Osteocyte (in vitro differentiated cells): ENCODE data around the gene GNAL. TPM values are rescaled to one million over a fixed set of nuclear protein-coding genes. Genes with fewer than 3 reads are reported as not detected.
A peak's percentile ranks its signal among the peaks of the same experiment; 100 is the strongest.

Experiments used
- DNase-seq: peaks from one replicate; pipeline ENCODE4 v3.0.0; 2021; ENCODE audit warnings: mixed read lengths; ENCODE audit not compliant: unreplicated experiment; ENCODE audit errors: extremely low spot score
- H3K27ac Mint-ChIP-seq: one replicate; pipeline ENCODE4 v1.8.0; 2021; ENCODE audit warnings: mild to moderate bottlenecking, mixed read lengths; ENCODE audit not compliant: unreplicated experiment
- H3K27me3 Mint-ChIP-seq: one replicate; pipeline ENCODE4 v1.8.0; 2021; ENCODE audit warnings: mixed read lengths; ENCODE audit not compliant: unreplicated experiment
- H3K36me3 Mint-ChIP-seq: one replicate; pipeline ENCODE4 v1.8.0; 2021; ENCODE audit warnings: mixed read lengths; ENCODE audit not compliant: unreplicated experiment
- H3K4me1 Mint-ChIP-seq: one replicate; pipeline ENCODE4 v1.8.0; 2021; ENCODE audit warnings: mixed read lengths; ENCODE audit not compliant: unreplicated experiment
- H3K4me3 Mint-ChIP-seq: one replicate; pipeline ENCODE4 v1.8.0; 2021; ENCODE audit warnings: mild to moderate bottlenecking, moderate library complexity, mixed read lengths; ENCODE audit not compliant: unreplicated experiment
- H3K9me3 Mint-ChIP-seq: one replicate; pipeline ENCODE4 v1.8.0; 2021; ENCODE audit warnings: mixed read lengths; ENCODE audit not compliant: unreplicated experiment
- total RNA-seq: library from RNA; stranded (reverse); gene quantifications from 2 replicates; pipeline ENCODE4 v1.2.1, GENCODE V29; 2021
- TF ChIP-seq, protein P1 (sequence below): fragments of 200-600 bp; sonication (generic); IDR thresholded peaks from 2 replicates; pipeline ENCODE4 v1.5.0; 2021; ENCODE audit warnings: antibody characterized with exemption, mild to moderate bottlenecking, moderate library complexity

GNAL gene
- total RNA-seq, 1 donor from 2014 or later, result 1.2 TPM

DNA sequence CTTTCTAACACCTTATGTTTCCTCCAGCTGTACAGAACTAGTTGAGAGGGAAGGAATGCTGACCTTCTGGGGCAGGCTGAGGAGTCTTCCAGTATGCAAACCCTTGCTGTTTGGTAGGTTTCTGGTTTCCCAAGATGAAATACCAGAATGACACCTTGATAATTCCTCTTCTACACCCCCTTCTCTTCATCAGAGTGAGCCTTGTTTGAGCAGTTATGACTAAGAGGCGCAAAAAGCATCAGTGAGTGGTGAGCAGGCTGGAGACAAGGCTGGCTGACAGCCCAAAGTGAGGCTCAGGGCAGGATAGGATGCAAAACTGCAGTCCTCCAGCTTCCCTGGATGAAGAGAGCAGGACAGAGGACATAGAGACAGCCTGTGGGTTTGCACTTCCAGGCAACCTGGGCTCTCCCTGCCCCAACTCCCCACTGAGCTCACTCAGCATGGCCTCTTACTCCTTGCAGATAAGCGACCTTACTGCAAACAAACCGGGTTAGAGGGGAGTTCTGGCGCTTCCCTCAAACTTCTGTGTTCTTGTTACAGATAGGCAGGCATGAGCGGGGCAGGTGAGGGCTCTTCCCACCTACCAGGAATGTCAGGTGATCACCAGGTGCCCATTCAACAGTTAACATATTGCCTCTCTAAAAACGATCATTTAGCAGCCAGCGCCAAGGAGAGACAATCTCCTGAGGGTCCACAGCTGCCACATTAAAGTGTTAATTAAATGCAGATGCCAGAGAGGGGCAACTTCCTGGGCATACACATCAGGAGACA lies 213.6 kb downstream of the GNAL start:
- no peak overlapping the region for H3K4me3 Mint-ChIP-seq
- no peaks in the 10 kb centered on the region for H3K9me3 Mint-ChIP-seq
- TF ChIP-seq, protein P1, sequence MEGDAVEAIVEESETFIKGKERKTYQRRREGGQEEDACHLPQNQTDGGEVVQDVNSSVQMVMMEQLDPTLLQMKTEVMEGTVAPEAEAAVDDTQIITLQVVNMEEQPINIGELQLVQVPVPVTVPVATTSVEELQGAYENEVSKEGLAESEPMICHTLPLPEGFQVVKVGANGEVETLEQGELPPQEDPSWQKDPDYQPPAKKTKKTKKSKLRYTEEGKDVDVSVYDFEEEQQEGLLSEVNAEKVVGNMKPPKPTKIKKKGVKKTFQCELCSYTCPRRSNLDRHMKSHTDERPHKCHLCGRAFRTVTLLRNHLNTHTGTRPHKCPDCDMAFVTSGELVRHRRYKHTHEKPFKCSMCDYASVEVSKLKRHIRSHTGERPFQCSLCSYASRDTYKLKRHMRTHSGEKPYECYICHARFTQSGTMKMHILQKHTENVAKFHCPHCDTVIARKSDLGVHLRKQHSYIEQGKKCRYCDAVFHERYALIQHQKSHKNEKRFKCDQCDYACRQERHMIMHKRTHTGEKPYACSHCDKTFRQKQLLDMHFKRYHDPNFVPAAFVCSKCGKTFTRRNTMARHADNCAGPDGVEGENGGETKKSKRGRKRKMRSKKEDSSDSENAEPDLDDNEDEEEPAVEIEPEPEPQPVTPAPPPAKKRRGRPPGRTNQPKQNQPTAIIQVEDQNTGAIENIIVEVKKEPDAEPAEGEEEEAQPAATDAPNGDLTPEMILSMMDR, result no peak
- H3K27ac Mint-ChIP-seq, result no peak overlapping the region
- H3K27me3 Mint-ChIP-seq, result no peaks in the 10 kb centered on the region
- no peak for DNase-seq
- peaks cover 21% of the 10 kb centered on the region for H3K36me3 Mint-ChIP-seq
- peaks cover 16% of the 10 kb centered on the region for H3K4me1 Mint-ChIP-seq

DNA sequence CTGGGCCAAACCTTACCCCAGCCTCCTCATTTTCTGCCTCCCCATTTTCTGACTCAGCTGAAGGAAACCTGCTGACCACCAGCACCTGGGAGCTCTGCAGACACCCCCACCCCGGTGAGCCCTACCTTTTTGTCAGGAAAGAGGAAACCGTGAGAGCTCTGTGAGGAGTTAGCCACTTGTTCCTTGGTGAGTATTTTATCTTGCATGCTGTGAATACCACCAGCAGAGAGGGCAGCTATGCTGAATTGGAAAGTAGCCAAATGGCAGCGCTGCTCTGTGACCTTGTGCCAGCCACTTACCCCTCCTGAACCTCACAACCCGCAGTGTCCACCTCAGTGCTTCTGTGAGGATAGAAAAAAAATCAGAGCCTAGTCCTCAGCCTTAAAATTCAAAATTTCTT lies 216.5 kb downstream of the GNAL start:
- Mint-ChIP-seq H3K27ac (no peak overlapping the region), H3K9me3 (no peaks in the 10 kb centered on the region), H3K4me3 (peak overlapping the region; percentile 4), H3K36me3 (peaks cover 12% of the 10 kb centered on the region), H3K27me3 (no peaks in the 10 kb centered on the region), H3K4me1 (peaks cover 25% of the 10 kb centered on the region)
- no peak for DNase-seq
- TF ChIP-seq, protein P1, result no peak

DNA sequence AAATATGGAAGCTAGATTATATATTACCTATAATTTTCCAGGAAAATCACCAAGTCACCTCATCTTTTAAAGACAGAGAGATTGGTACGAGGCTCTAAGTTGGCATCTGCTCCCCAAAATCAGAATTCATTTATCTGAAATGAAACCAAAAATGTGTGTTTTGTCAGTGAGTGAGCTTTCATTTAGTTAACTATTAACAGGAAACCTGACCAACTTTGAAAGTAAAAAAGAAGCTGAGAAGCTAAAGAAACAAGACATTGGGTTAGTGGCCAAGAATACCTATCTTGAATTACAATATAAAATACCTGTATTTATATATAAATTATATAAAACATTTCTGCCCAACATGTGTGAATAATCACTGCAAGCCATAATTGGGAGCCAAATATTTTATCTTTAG lies 217.1 kb downstream of the GNAL start:
- Mint-ChIP-seq H3K4me3 (peak overlapping the region; percentile 4), H3K4me1 (peaks cover 25% of the 10 kb centered on the region), H3K36me3 (peaks cover 12% of the 10 kb centered on the region), H3K9me3 (no peaks in the 10 kb centered on the region), H3K27ac (no peak overlapping the region), H3K27me3 (no peaks in the 10 kb centered on the region)
- TF ChIP-seq, protein P1, result no peak
- DNase-seq, result no peak

DNA sequence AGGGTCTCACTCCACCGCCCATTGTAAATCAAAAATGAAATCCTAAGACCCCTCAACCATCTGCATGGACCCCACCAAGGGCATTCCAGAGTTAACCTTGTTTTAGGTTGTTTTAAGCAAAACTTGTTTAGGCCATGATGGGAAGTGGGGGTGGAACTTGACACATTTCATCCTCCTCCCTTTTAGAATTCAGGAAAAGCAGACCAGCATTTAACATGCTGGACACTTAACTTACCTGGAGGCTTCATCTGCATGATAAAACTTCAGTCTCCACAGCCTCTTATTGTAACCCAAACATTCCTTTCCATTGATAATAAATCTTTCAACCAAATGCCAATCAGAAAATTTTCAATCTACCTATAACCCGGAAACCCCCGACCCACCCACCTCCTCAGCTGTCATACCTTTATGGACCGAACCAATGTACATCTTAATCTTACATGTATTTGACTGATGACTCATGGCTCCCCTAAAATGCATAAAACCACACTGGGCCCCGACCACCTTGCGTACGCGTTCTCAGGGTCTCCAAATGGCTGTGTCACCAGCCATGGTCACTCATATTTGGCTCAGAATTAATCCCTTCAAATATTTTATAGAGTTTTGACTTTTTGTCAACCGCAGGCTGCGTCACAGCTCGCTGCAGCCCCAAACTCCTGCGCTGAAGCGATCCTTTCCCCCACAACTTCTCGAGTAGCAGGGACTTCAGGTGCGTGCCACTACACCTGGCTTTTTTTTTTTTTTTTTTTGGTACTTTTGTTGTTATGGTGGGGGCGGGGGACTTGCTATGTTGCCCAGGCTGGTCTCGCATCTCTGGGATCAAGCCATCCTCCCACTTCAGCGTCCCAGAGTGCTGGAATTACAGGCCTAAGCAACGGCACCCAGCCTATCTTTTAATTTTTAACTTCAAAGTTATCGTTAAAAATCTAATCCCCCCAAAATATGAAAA lies 218.1 kb downstream of the GNAL start:
- Mint-ChIP-seq H3K9me3 (no peaks in the 10 kb centered on the region), H3K4me3 (peak overlapping the region; percentile 94), H3K27me3 (no peaks in the 10 kb centered on the region), H3K36me3 (peaks cover 5% of the 10 kb centered on the region), H3K27ac (peak overlapping the region; percentile 89), H3K4me1 (peaks cover 25% of the 10 kb centered on the region)
- no peak for DNase-seq
- TF ChIP-seq, protein P1, result no peak
